Mesendoderm (in vitro differentiated cells): Measurements from ENCODE around the gene NYAP2.

ENCODE experiments used
- DNase-seq: peaks from one replicate; pipeline ENCODE4 v3.0.0; 2013
- H2AK5ac ChIP-seq: 2 replicates; pipeline ENCODE4 v1.6.1; 2013; ENCODE audit warnings: low read length, inconsistent platforms
- H2BK120ac ChIP-seq: 2 replicates; pipeline ENCODE4 v1.6.1; 2013; ENCODE audit warnings: low read depth, mild to moderate bottlenecking, low read length, moderate library complexity, mixed read lengths
- H2BK15ac ChIP-seq: replicated peaks from 2 replicates; pipeline ENCODE4 v1.6.1; 2013; ENCODE audit warnings: low read depth, mild to moderate bottlenecking, moderate library complexity
- H2BK5ac ChIP-seq: 2 replicates; pipeline ENCODE4 v1.6.1; 2013; ENCODE audit warnings: low read length, inconsistent platforms
- H3K18ac ChIP-seq: 2 replicates; pipeline ENCODE4 v1.6.1; 2013; ENCODE audit warnings: mild to moderate bottlenecking, low read length, mixed read lengths
- H3K23ac ChIP-seq: one replicate; pipeline ENCODE4 v1.6.1; 2013; ENCODE audit warnings: low read length
- H3K27ac ChIP-seq: 2 replicates; pipeline ENCODE4 v1.5.1; 2013; ENCODE audit warnings: low read depth, mild to moderate bottlenecking, inconsistent platforms, low read length, moderate library complexity
- H3K27me3 ChIP-seq: 2 replicates; pipeline ENCODE4 v1.6.1; 2013; ENCODE audit warnings: low read length, control low read depth, mild to moderate bottlenecking, inconsistent platforms; ENCODE audit not compliant: insufficient read depth, poor library complexity
- H3K36me3 ChIP-seq: 2 replicates; pipeline ENCODE4 v1.6.1; 2013; ENCODE audit warnings: low read length, inconsistent platforms; ENCODE audit not compliant: control insufficient read depth, insufficient read depth
- H3K4ac ChIP-seq: one replicate; pipeline ENCODE4 v1.6.1; 2013; ENCODE audit warnings: low read depth, mild to moderate bottlenecking, low read length, moderate library complexity
- H3K4me1 ChIP-seq: 2 replicates; pipeline ENCODE4 v1.6.1; 2013; ENCODE audit warnings: low read depth, low read length, inconsistent platforms; ENCODE audit not compliant: control insufficient read depth
- H3K4me2 ChIP-seq: 2 replicates; pipeline ENCODE4 v1.6.1; 2013; ENCODE audit warnings: low read length
- H3K4me3 ChIP-seq: 2 replicates; pipeline ENCODE4 v1.5.1; 2013; ENCODE audit warnings: mild to moderate bottlenecking, low read length
- H3K56ac ChIP-seq: one replicate; pipeline ENCODE4 v1.6.1; 2013; ENCODE audit warnings: low read length
- H3K79me1 ChIP-seq: 2 replicates; pipeline ENCODE4 v1.6.1; 2013; ENCODE audit warnings: low read length, inconsistent platforms
- H3K79me2 ChIP-seq: 2 replicates; pipeline ENCODE4 v1.6.1; 2013; ENCODE audit warnings: mild to moderate bottlenecking, low read length; ENCODE audit not compliant: control insufficient read depth, insufficient read depth
- H3K9ac ChIP-seq: 2 replicates; pipeline ENCODE4 v1.6.1; 2013; ENCODE audit warnings: low read length, inconsistent platforms
- H4K5ac ChIP-seq: one replicate; pipeline ENCODE4 v1.6.1; 2013; ENCODE audit warnings: low read length
- H4K8ac ChIP-seq: one replicate; pipeline ENCODE4 v1.6.1; 2013; ENCODE audit warnings: low read depth, mild to moderate bottlenecking, control low read depth, low read length, moderate library complexity
- WGBS: extraction: QIAGEN DNeasy Blood & Tissue Kit; methylation state at CpG from one replicate; pipeline ENCODE4 v1.1.7; 2013; ENCODE audit warnings: low lambda C conversion rate, missing lambda C conversion rate; ENCODE audit not compliant: insufficient coverage; ENCODE audit errors: extremely low coverage; 5-methylcytosine and 5-hydroxymethylcytosine counted together

NYAP2 gene

DNA sequence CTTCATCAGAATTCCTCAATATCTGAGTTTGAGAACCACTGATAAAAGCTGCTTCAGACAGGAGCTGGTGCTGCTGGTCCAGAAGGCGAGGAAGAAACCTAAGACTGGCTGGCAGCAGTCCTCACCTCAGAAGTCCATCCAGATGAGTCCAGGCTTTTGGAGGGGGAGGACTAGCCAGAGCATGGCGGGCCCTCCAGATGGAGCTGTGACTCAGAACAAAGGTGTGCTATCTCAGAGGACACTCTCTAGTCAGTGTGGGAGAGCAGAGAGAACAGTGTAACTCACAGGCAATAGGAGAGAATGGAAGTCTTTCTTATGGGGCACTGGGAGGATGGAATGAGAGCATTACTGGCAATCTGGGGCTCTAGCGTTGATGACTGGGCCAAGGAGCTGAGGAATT, 191.4 kb downstream of the NYAP2 start:
- H3K79me1 ChIP-seq, result no peaks in the 10 kb centered on the region
- no peak overlapping the region for H3K27ac ChIP-seq
- no peak overlapping the region for H3K9ac ChIP-seq
- H3K23ac ChIP-seq, result no peak overlapping the region
- H3K4me2 ChIP-seq, result no peak overlapping the region
- no peak overlapping the region for H3K4ac ChIP-seq
- no peak overlapping the region for H4K8ac ChIP-seq
- WGBS, result no CpG with 5 or more reads among the region's 3 CpGs
- no peaks in the 10 kb centered on the region for H3K36me3 ChIP-seq
- H2BK15ac ChIP-seq, result no peak overlapping the region
- H3K56ac ChIP-seq, result no peak overlapping the region
- no peak overlapping the region for H2BK120ac ChIP-seq
- H2AK5ac ChIP-seq, result no peak overlapping the region
- no peaks in the 10 kb centered on the region for H3K4me1 ChIP-seq
- no peak overlapping the region for H2BK5ac ChIP-seq
- H3K27me3 ChIP-seq, result no peaks in the 10 kb centered on the region
- H3K4me3 ChIP-seq, result no peak overlapping the region
- DNase-seq, result peak; percentile 11
- no peaks in the 10 kb centered on the region for H3K79me2 ChIP-seq
- H4K5ac ChIP-seq, result no peak overlapping the region
- no peak overlapping the region for H3K18ac ChIP-seq

DNA sequence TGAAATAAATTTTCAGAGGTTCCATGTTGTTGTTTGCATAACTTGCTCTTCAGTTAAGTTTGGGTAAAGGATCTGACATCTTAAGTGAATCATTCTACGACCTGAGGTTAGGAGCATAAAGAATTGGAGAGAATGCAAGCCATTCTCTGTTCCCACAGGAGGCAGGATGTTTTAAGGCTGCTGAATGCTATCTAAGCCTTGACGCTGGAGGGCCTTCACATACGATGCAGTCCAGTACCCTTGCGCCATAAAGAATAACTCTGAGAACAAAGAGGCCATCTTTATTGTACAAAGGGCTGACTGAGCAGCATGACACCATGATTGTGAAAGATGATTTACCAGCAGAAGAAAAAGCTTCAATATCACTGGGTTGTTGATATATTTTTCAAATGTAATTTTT, 198.4 kb downstream of the NYAP2 start:
- no peak overlapping the region for H3K4me3 ChIP-seq
- no peak overlapping the region for H2AK5ac ChIP-seq
- H2BK5ac ChIP-seq, result no peak overlapping the region
- H3K23ac ChIP-seq, result no peak overlapping the region
- H3K27me3 ChIP-seq, result no peaks in the 10 kb centered on the region
- no peak for DNase-seq
- no peak overlapping the region for H2BK15ac ChIP-seq
- no peak overlapping the region for H3K56ac ChIP-seq
- H3K18ac ChIP-seq, result no peak overlapping the region
- no peaks in the 10 kb centered on the region for H3K4me1 ChIP-seq
- H3K9ac ChIP-seq, result no peak overlapping the region
- H4K5ac ChIP-seq, result no peak overlapping the region
- H3K36me3 ChIP-seq, result no peaks in the 10 kb centered on the region
- no peak overlapping the region for H2BK120ac ChIP-seq
- H3K79me2 ChIP-seq, result no peaks in the 10 kb centered on the region
- H3K4ac ChIP-seq, result no peak overlapping the region
- H3K4me2 ChIP-seq, result no peak overlapping the region
- no peak overlapping the region for H3K27ac ChIP-seq
- no peaks in the 10 kb centered on the region for H3K79me1 ChIP-seq
- WGBS, result no CpG with 5 or more reads among the region's 4 CpGs
- no peak overlapping the region for H4K8ac ChIP-seq

GRCh38 chr2:225598426-225598825, 198.9 kb downstream of the NYAP2 start:
- Histone ChIP-seq H2BK15ac (no peak overlapping the region), H3K36me3 (no peaks in the 10 kb centered on the region), H3K4ac (no peak overlapping the region), H3K56ac (no peak overlapping the region), H3K79me1 (no peaks in the 10 kb centered on the region), H2BK120ac (no peak overlapping the region), H4K8ac (no peak overlapping the region), H4K5ac (no peak overlapping the region), H3K4me2 (no peak overlapping the region), H3K23ac (no peak overlapping the region), H3K18ac (no peak overlapping the region), H3K79me2 (no peaks in the 10 kb centered on the region), H2BK5ac (no peak overlapping the region), H3K9ac (no peak overlapping the region), H2AK5ac (no peak overlapping the region), H3K27me3 (no peaks in the 10 kb centered on the region), H3K27ac (no peak overlapping the region), H3K4me1 (no peaks in the 10 kb centered on the region), H3K4me3 (no peak overlapping the region)
- no peak for DNase-seq

- no peak overlapping the region for H3K4me2 ChIP-seq
- H4K5ac ChIP-seq, result no peak overlapping the region
- H3K27me3 ChIP-seq, result no peaks in the 10 kb centered on the region
- H3K18ac ChIP-seq, result no peak overlapping the region
- no peak overlapping the region for H2AK5ac ChIP-seq
- no peak overlapping the region for H3K9ac ChIP-seq
- H3K4ac ChIP-seq, result no peak overlapping the region
- no peaks in the 10 kb centered on the region for H3K4me1 ChIP-seq
- H4K8ac ChIP-seq, result no peak overlapping the region
- H3K27ac ChIP-seq, result no peak overlapping the region
- H3K79me1 ChIP-seq, result no peaks in the 10 kb centered on the region
- H2BK5ac ChIP-seq, result no peak overlapping the region
- no CpG with 5 or more reads among the region's 4 CpGs for WGBS
- no peak overlapping the region for H3K56ac ChIP-seq
- no peak overlapping the region for H3K4me3 ChIP-seq
- DNase-seq, result no peak
- no peak overlapping the region for H2BK15ac ChIP-seq
- H3K36me3 ChIP-seq, result no peaks in the 10 kb centered on the region
- H3K23ac ChIP-seq, result no peak overlapping the region
- no peak overlapping the region for H2BK120ac ChIP-seq
- no peaks in the 10 kb centered on the region for H3K79me2 ChIP-seq
Measured at GRCh38 chr2:225598897-225599296, 199.4 kb downstream of the NYAP2 start.

- no peak overlapping the region for H3K56ac ChIP-seq
- H2BK5ac ChIP-seq, result no peak overlapping the region
- H3K27me3 ChIP-seq, result no peaks in the 10 kb centered on the region
- H4K8ac ChIP-seq, result no peak overlapping the region
- no peak overlapping the region for H3K18ac ChIP-seq
- whole genome bisulfite sequencing, result no CpG with 5 or more reads among the region's 1 CpG
- DNase-seq, result no peak
- H2BK15ac ChIP-seq, result no peak overlapping the region
- no peak overlapping the region for H2AK5ac ChIP-seq
- H3K4me1 ChIP-seq, result no peaks in the 10 kb centered on the region
- H3K9ac ChIP-seq, result no peak overlapping the region
- no peak overlapping the region for H3K4me3 ChIP-seq
- no peak overlapping the region for H2BK120ac ChIP-seq
- no peak overlapping the region for H3K4me2 ChIP-seq
- H3K79me2 ChIP-seq, result no peaks in the 10 kb centered on the region
- no peaks in the 10 kb centered on the region for H3K36me3 ChIP-seq
- H4K5ac ChIP-seq, result no peak overlapping the region
- H3K23ac ChIP-seq, result no peak overlapping the region
- no peak overlapping the region for H3K4ac ChIP-seq
- no peaks in the 10 kb centered on the region for H3K79me1 ChIP-seq
- no peak overlapping the region for H3K27ac ChIP-seq
Measured at GRCh38 chr2:225599856-225600255, 200.3 kb downstream of the NYAP2 start.

GRCh38 chr2:225600444-225600843, 200.9 kb downstream of the NYAP2 start:
- Histone ChIP-seq H3K4me1 (no peaks in the 10 kb centered on the region), H4K5ac (no peak overlapping the region), H3K23ac (no peak overlapping the region), H3K4me3 (no peak overlapping the region), H3K79me1 (no peaks in the 10 kb centered on the region), H2AK5ac (no peak overlapping the region), H3K18ac (no peak overlapping the region), H3K36me3 (no peaks in the 10 kb centered on the region), H3K27me3 (no peaks in the 10 kb centered on the region), H3K56ac (no peak overlapping the region), H4K8ac (no peak overlapping the region), H3K4me2 (no peak overlapping the region), H2BK15ac (no peak overlapping the region), H3K4ac (no peak overlapping the region), H3K27ac (no peak overlapping the region), H3K9ac (no peak overlapping the region), H2BK120ac (no peak overlapping the region), H3K79me2 (no peaks in the 10 kb centered on the region), H2BK5ac (no peak overlapping the region)
- DNase-seq, result no peak
